ENCODE results near the gene HDLBP.

Gene HDLBP

GRCh38 chr2:241219856-241220356 is 95.6 kb downstream of the HDLBP start:
- H3K56ac ChIP-seq (ENCODE audit: low read length): no peak overlapping the region
- H3K79me2 ChIP-seq (ENCODE audit: control insufficient read depth, insufficient read depth, low read length): no peaks in the 10 kb centered on the region
- H3K4me2 ChIP-seq (ENCODE audit: low read length): no peak overlapping the region
- no peak overlapping the region for H3K23ac ChIP-seq (ENCODE audit: low read length)
- H2BK5ac ChIP-seq (ENCODE audit: low read length): no peak overlapping the region
- WGBS (ENCODE audit: extremely low coverage, insufficient coverage, low lambda C conversion rate): no CpG with 5 or more reads among the region's 6 CpGs
- no peak overlapping the region for H3K4ac ChIP-seq (ENCODE audit: low read depth, low read length)
- no peak overlapping the region for H3K4me3 ChIP-seq (ENCODE audit: low read length)
- H3K27ac ChIP-seq (ENCODE audit: low read depth, low read length): no peak overlapping the region
- DNase-seq: no peak
- peaks cover 2% of the 10 kb centered on the region for H3K4me1 ChIP-seq (ENCODE audit: control insufficient read depth, low read depth, low read length)
- no peak overlapping the region for H2BK120ac ChIP-seq (ENCODE audit: low read depth, low read length)
- no peak overlapping the region for H3K9ac ChIP-seq (ENCODE audit: low read length)
- no peaks in the 10 kb centered on the region for H3K27me3 ChIP-seq (ENCODE audit: insufficient read depth, low read length, poor library complexity)
- no peak overlapping the region for H4K8ac ChIP-seq (ENCODE audit: low read depth, low read length)
- H3K36me3 ChIP-seq (ENCODE audit: control insufficient read depth, insufficient read depth, low read length): no peaks in the 10 kb centered on the region
- no peak overlapping the region for H2AK5ac ChIP-seq (ENCODE audit: low read length)
- H4K5ac ChIP-seq (ENCODE audit: low read length): no peak overlapping the region
- no peak overlapping the region for H2BK15ac ChIP-seq (replicated peaks; ENCODE audit: low read depth)
- no peak overlapping the region for H3K18ac ChIP-seq (ENCODE audit: low read length)
- no peaks in the 10 kb centered on the region for H3K79me1 ChIP-seq (ENCODE audit: low read length)

- Histone ChIP-seq H2BK5ac (ENCODE audit: low read length) (no peak overlapping the region), H3K27ac (ENCODE audit: low read depth, low read length) (no peak overlapping the region), H2BK120ac (ENCODE audit: low read depth, low read length) (no peak overlapping the region), H3K4me2 (ENCODE audit: low read length) (peak overlapping the region; percentile 48), H3K18ac (ENCODE audit: low read length) (no peak overlapping the region), H3K4me3 (ENCODE audit: low read length) (no peak overlapping the region), H3K79me2 (ENCODE audit: control insufficient read depth, insufficient read depth, low read length) (no peaks in the 10 kb centered on the region), H3K4ac (ENCODE audit: low read depth, low read length) (no peak overlapping the region), H2BK15ac (replicated peaks; ENCODE audit: low read depth) (no peak overlapping the region), H2AK5ac (ENCODE audit: low read length) (no peak overlapping the region), H4K5ac (ENCODE audit: low read length) (no peak overlapping the region), H3K36me3 (ENCODE audit: control insufficient read depth, insufficient read depth, low read length) (no peaks in the 10 kb centered on the region), H3K4me1 (ENCODE audit: control insufficient read depth, low read depth, low read length) (peaks cover 2% of the 10 kb centered on the region), H4K8ac (ENCODE audit: low read depth, low read length) (no peak overlapping the region), H3K9ac (ENCODE audit: low read length) (peak overlapping the region; percentile 78), H3K23ac (ENCODE audit: low read length) (no peak overlapping the region), H3K79me1 (ENCODE audit: low read length) (no peaks in the 10 kb centered on the region), H3K56ac (ENCODE audit: low read length) (peak overlapping the region; percentile 73), H3K27me3 (ENCODE audit: insufficient read depth, low read length, poor library complexity) (no peaks in the 10 kb centered on the region)
- DNase-seq: no peak
- no CpG with 5 or more reads among the region's 4 CpGs for WGBS (ENCODE audit: extremely low coverage, insufficient coverage, low lambda C conversion rate)
Observed at GRCh38 chr2:241219030-241219382, 96.5 kb downstream of the HDLBP start.

- no peak overlapping the region for H3K23ac ChIP-seq (ENCODE audit: low read length)
- no peaks in the 10 kb centered on the region for H3K79me2 ChIP-seq (ENCODE audit: control insufficient read depth, insufficient read depth, low read length)
- DNase-seq: peak; percentile 74
- peak overlapping the region; percentile 76 for H3K18ac ChIP-seq (ENCODE audit: low read length)
- H3K27ac ChIP-seq (ENCODE audit: low read depth, low read length): peak overlapping the region; percentile 79
- no peak overlapping the region for H4K5ac ChIP-seq (ENCODE audit: low read length)
- peak overlapping the region; percentile 29 for H3K4ac ChIP-seq (ENCODE audit: low read depth, low read length)
- no peak overlapping the region for H2BK5ac ChIP-seq (ENCODE audit: low read length)
- WGBS (ENCODE audit: extremely low coverage, insufficient coverage, low lambda C conversion rate): no CpG with 5 or more reads among the region's 83 CpGs
- H3K4me2 ChIP-seq (ENCODE audit: low read length): peak overlapping the region; percentile 94
- H3K9ac ChIP-seq (ENCODE audit: low read length): peak overlapping the region; percentile 78
- no peak overlapping the region for H2AK5ac ChIP-seq (ENCODE audit: low read length)
- H2BK120ac ChIP-seq (ENCODE audit: low read depth, low read length): no peak overlapping the region
- peak overlapping the region; percentile 91 for H3K56ac ChIP-seq (ENCODE audit: low read length)
- H2BK15ac ChIP-seq (replicated peaks; ENCODE audit: low read depth): no peak overlapping the region
- no peak overlapping the region for H4K8ac ChIP-seq (ENCODE audit: low read depth, low read length)
- H3K27me3 ChIP-seq (ENCODE audit: insufficient read depth, low read length, poor library complexity): no peaks in the 10 kb centered on the region
- no peaks in the 10 kb centered on the region for H3K79me1 ChIP-seq (ENCODE audit: low read length)
- H3K36me3 ChIP-seq (ENCODE audit: control insufficient read depth, insufficient read depth, low read length): no peaks in the 10 kb centered on the region
- peak overlapping the region; percentile 77 for H3K4me3 ChIP-seq (ENCODE audit: low read length)
- peaks cover 2% of the 10 kb centered on the region for H3K4me1 ChIP-seq (ENCODE audit: control insufficient read depth, low read depth, low read length)
Observed at GRCh38 chr2:241218131-241219029, 97.1 kb downstream of the HDLBP start.

DNA sequence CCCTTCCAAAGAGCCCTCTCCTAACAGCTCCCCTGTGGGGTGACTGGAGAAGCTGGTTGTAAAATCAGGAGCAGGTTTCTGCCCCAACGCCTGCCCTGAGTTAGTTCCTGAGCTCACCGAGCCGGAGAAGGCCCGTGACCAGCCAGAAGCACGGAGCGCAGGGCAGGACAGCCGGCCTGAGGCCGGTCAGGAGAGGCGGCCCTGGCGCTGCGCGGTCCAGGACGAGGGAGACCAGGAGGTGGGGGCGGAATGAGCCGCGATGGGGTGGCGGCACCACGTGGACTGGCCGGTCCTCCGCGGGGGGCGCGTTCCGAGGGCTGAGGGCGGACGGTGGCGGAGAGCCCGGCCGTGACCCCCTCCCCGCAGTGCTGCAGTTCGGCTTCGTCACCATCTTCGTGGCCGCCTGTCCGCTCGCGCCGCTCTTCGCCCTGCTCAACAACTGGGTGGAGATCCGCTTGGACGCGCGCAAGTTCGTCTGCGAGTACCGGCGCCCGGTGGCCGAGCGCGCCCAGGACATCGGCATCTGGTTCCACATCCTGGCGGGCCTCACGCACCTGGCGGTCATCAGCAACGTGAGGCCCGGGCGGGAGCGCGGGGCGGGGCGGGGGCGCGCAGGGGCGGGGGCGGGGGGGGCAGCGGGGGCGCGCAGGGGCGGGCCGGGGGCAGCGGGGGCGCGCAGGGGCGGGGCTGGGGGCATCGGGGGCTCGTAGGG is 98.0 kb downstream of the HDLBP start:
- H2BK120ac ChIP-seq (ENCODE audit: low read depth, low read length): no peak overlapping the region
- peaks cover 2% of the 10 kb centered on the region for H3K4me1 ChIP-seq (ENCODE audit: control insufficient read depth, low read depth, low read length)
- H3K23ac ChIP-seq (ENCODE audit: low read length): no peak overlapping the region
- peak overlapping the region; percentile 64 for H3K4ac ChIP-seq (ENCODE audit: low read depth, low read length)
- H3K9ac ChIP-seq (ENCODE audit: low read length): peak overlapping the region; percentile 74
- WGBS (ENCODE audit: extremely low coverage, insufficient coverage, low lambda C conversion rate): no CpG with 5 or more reads among the region's 77 CpGs
- peak; percentile 83 for DNase-seq
- no peak overlapping the region for H3K18ac ChIP-seq (ENCODE audit: low read length)
- H2AK5ac ChIP-seq (ENCODE audit: low read length): no peak overlapping the region
- H4K5ac ChIP-seq (ENCODE audit: low read length): no peak overlapping the region
- H3K79me1 ChIP-seq (ENCODE audit: low read length): no peaks in the 10 kb centered on the region
- H3K79me2 ChIP-seq (ENCODE audit: control insufficient read depth, insufficient read depth, low read length): no peaks in the 10 kb centered on the region
- no peaks in the 10 kb centered on the region for H3K36me3 ChIP-seq (ENCODE audit: control insufficient read depth, insufficient read depth, low read length)
- peak overlapping the region; percentile 32 for H3K27ac ChIP-seq (ENCODE audit: low read depth, low read length)
- no peaks in the 10 kb centered on the region for H3K27me3 ChIP-seq (ENCODE audit: insufficient read depth, low read length, poor library complexity)
- H2BK5ac ChIP-seq (ENCODE audit: low read length): no peak overlapping the region
- peak overlapping the region; percentile 59 for H3K4me2 ChIP-seq (ENCODE audit: low read length)
- no peak overlapping the region for H2BK15ac ChIP-seq (replicated peaks; ENCODE audit: low read depth)
- peak overlapping the region; percentile 25 for H3K4me3 ChIP-seq (ENCODE audit: low read length)
- H3K56ac ChIP-seq (ENCODE audit: low read length): peak overlapping the region; percentile 89
- H4K8ac ChIP-seq (ENCODE audit: low read depth, low read length): no peak overlapping the region

GRCh38 chr2:241216211-241216761 is 99.2 kb downstream of the HDLBP start:
- Histone ChIP-seq H3K4me3 (ENCODE audit: low read length) (no peak overlapping the region), H4K5ac (ENCODE audit: low read length) (no peak overlapping the region), H3K4me1 (ENCODE audit: control insufficient read depth, low read depth, low read length) (peaks cover 2% of the 10 kb centered on the region), H3K27ac (ENCODE audit: low read depth, low read length) (no peak overlapping the region), H4K8ac (ENCODE audit: low read depth, low read length) (no peak overlapping the region), H3K9ac (ENCODE audit: low read length) (no peak overlapping the region), H3K4me2 (ENCODE audit: low read length) (no peak overlapping the region), H3K56ac (ENCODE audit: low read length) (peak overlapping the region; percentile 42), H3K79me2 (ENCODE audit: control insufficient read depth, insufficient read depth, low read length) (no peaks in the 10 kb centered on the region), H3K79me1 (ENCODE audit: low read length) (no peaks in the 10 kb centered on the region), H3K4ac (ENCODE audit: low read depth, low read length) (no peak overlapping the region), H3K18ac (ENCODE audit: low read length) (no peak overlapping the region), H2AK5ac (ENCODE audit: low read length) (no peak overlapping the region), H2BK15ac (replicated peaks; ENCODE audit: low read depth) (no peak overlapping the region), H3K23ac (ENCODE audit: low read length) (no peak overlapping the region), H2BK120ac (ENCODE audit: low read depth, low read length) (no peak overlapping the region), H3K27me3 (ENCODE audit: insufficient read depth, low read length, poor library complexity) (no peaks in the 10 kb centered on the region), H3K36me3 (ENCODE audit: control insufficient read depth, insufficient read depth, low read length) (no peaks in the 10 kb centered on the region), H2BK5ac (ENCODE audit: low read length) (no peak overlapping the region)
- WGBS (ENCODE audit: extremely low coverage, insufficient coverage, low lambda C conversion rate): no CpG with 5 or more reads among the region's 14 CpGs
- peak; percentile 69 for DNase-seq

All from mesendoderm (in vitro differentiated cells).